HEK293 (cell line): Measurements from ENCODE around the gene S100A1.

Experiments
- CTCF ChIA-PET: fragments of 350-600 bp; formaldehyde crosslinking; extraction: SDS; loops from one replicate; lab custom pipeline; 2021; ENCODE audit warnings: antibody characterized with exemption; lab: Yijun Ruan, JAX
- POLR2A ChIA-PET: fragments of 300-600 bp; formaldehyde crosslinking; extraction: SDS; loops from one replicate; lab custom pipeline; 2020; ENCODE audit warnings: antibody characterized with exemption, inconsistent platforms; lab: Yijun Ruan, JAX
- H3K27ac ChIP-seq: fragments of 200-500 bp; sonication (Bioruptor generic); 2 replicates; pipeline ENCODE4 v1.5.1; 2014; ENCODE audit warnings: low read depth, low read length, control low read depth, inconsistent platforms; ENCODE audit errors: extremely low read depth
- H3K36me3 ChIP-seq, 2 experiments: fragments of 200-500 bp in 1 of 2; sonication (Bioruptor generic) in 1 of 2; 1 replicate in 1 of 2; 2 replicates in 1 of 2; pipeline ENCODE4 v1.5.1; 2014 to 2017; ENCODE audit warnings: inconsistent platforms in 2 of 2, low read length in 2 of 2; ENCODE audit not compliant: control insufficient read depth in 2 of 2, insufficient read depth in 1 of 2
- H3K4me1 ChIP-seq: fragments of 200-500 bp; sonication (Bioruptor generic); 2 replicates; pipeline ENCODE4 v1.5.1; 2014; ENCODE audit warnings: mild to moderate bottlenecking, low read length, inconsistent platforms; ENCODE audit not compliant: control insufficient read depth, insufficient read depth
- H3K4me3 ChIP-seq: 2 replicates; pipeline ENCODE4 v1.5.1; 2011; ENCODE audit warnings: low read depth, mild to moderate bottlenecking, control low read depth, low read length, moderate library complexity
- H3K9me3 ChIP-seq: fragments of 200-500 bp; sonication (Bioruptor generic); 2 replicates; pipeline ENCODE4 v1.5.1; 2014; ENCODE audit warnings: low read depth, low read length, inconsistent platforms; ENCODE audit not compliant: control insufficient read depth, insufficient read depth
- BCL11B ChIP-seq: fragments of 450-650 bp; formaldehyde crosslinking; IDR thresholded peaks from 2 replicates; pipeline ENCODE4 v1.5.1; 2016; ENCODE audit warnings: low read depth, missing biosample characterization, missing genetic modification characterization
- GLIS2 ChIP-seq: fragments of 450-650 bp; formaldehyde crosslinking; IDR thresholded peaks from 2 replicates; pipeline ENCODE4 v1.5.1; 2016; ENCODE audit warnings: missing biosample characterization, missing genetic modification characterization
- KLF17 ChIP-seq: fragments of 450-650 bp; formaldehyde crosslinking; IDR thresholded peaks from 2 replicates; pipeline ENCODE4 v1.5.1; 2016; ENCODE audit warnings: missing biosample characterization, missing genetic modification characterization
- KLF8 ChIP-seq: fragments of 450-650 bp; formaldehyde crosslinking; IDR thresholded peaks from 2 replicates; pipeline ENCODE4 v1.5.1; 2016; ENCODE audit warnings: missing biosample characterization, missing genetic modification characterization
- KLF9 ChIP-seq: fragments of 450-650 bp; formaldehyde crosslinking; IDR thresholded peaks from 2 replicates; pipeline ENCODE4 v1.5.1; 2016; ENCODE audit warnings: missing biosample characterization, missing genetic modification characterization, low read depth
- PBX3 ChIP-seq: sonication (generic); formaldehyde crosslinking; IDR thresholded peaks from 2 replicates; pipeline ENCODE4 v1.8.1; 2022; ENCODE audit warnings: mild to moderate bottlenecking, moderate library complexity, missing genetic modification reagents
- SETDB1 ChIP-seq: IDR thresholded peaks from one replicate; pipeline ENCODE4 v1.6.1; 2017; ENCODE audit warnings: mild to moderate bottlenecking, low read length, moderate library complexity, mixed read lengths; ENCODE audit not compliant: insufficient read length
- WT1 ChIP-seq: fragments of 450-650 bp; formaldehyde crosslinking; IDR thresholded peaks from 2 replicates; pipeline ENCODE4 v1.5.1; 2016; ENCODE audit warnings: missing biosample characterization, missing genetic modification characterization
- ZBTB26 ChIP-seq: fragments of 450-650 bp; formaldehyde crosslinking; optimal IDR thresholded peaks from 2 replicates; pipeline ENCODE3; 2016; ENCODE audit warnings: missing biosample characterization, mild to moderate bottlenecking, missing genetic modification characterization
- ZBTB8A ChIP-seq: fragments of 450-650 bp; formaldehyde crosslinking; IDR thresholded peaks from 2 replicates; pipeline ENCODE4 v1.5.1; 2016; ENCODE audit warnings: missing biosample characterization, missing genetic modification characterization
- ZFHX2 ChIP-seq: fragments of 450-650 bp; formaldehyde crosslinking; conservative IDR thresholded peaks from 2 replicates; pipeline ENCODE4 v1.5.1; 2016; ENCODE audit warnings: missing biosample characterization, missing genetic modification characterization
- ZNF24 ChIP-seq: fragments of 450-650 bp; formaldehyde crosslinking; IDR thresholded peaks from 2 replicates; pipeline ENCODE4 v1.5.1; 2016; ENCODE audit warnings: missing biosample characterization, missing genetic modification characterization
- ZNF302 ChIP-seq: fragments of 450-650 bp; formaldehyde crosslinking; IDR thresholded peaks from 2 replicates; pipeline ENCODE4 v1.5.1; 2016; ENCODE audit warnings: missing biosample characterization, missing genetic modification characterization, low read depth
- ZNF366 ChIP-seq: fragments of 450-650 bp; formaldehyde crosslinking; conservative IDR thresholded peaks from 2 replicates; pipeline ENCODE4 v1.5.1; 2016; ENCODE audit warnings: missing biosample characterization, missing genetic modification characterization
- ZNF555 ChIP-seq: fragments of 450-650 bp; formaldehyde crosslinking; conservative IDR thresholded peaks from 2 replicates; pipeline ENCODE4 v1.5.1; 2017; ENCODE audit warnings: missing biosample characterization, mild to moderate bottlenecking, missing genetic modification characterization, inconsistent platforms
- ZNF600 ChIP-seq: fragments of 450-650 bp; formaldehyde crosslinking; IDR thresholded peaks from 2 replicates; pipeline ENCODE4 v1.5.1; 2016; ENCODE audit warnings: missing biosample characterization, missing genetic modification characterization
- ZNF664 ChIP-seq: fragments of 450-650 bp; formaldehyde crosslinking; IDR thresholded peaks from 2 replicates; pipeline ENCODE4 v1.5.1; 2016; ENCODE audit warnings: missing biosample characterization, missing genetic modification characterization
- TF ChIP-seq, protein P1 (sequence below): fragments of 450-650 bp; formaldehyde crosslinking; IDR thresholded peaks from 2 replicates; pipeline ENCODE4 v1.5.1; 2016; ENCODE audit warnings: missing biosample characterization, missing genetic modification characterization
- TF ChIP-seq, protein P2 (sequence below): fragments of 450-650 bp; formaldehyde crosslinking; conservative IDR thresholded peaks from 2 replicates; pipeline ENCODE4 v1.5.1; 2016; ENCODE audit warnings: low read depth, missing biosample characterization, missing genetic modification characterization

The S100A1 gene

DNA sequence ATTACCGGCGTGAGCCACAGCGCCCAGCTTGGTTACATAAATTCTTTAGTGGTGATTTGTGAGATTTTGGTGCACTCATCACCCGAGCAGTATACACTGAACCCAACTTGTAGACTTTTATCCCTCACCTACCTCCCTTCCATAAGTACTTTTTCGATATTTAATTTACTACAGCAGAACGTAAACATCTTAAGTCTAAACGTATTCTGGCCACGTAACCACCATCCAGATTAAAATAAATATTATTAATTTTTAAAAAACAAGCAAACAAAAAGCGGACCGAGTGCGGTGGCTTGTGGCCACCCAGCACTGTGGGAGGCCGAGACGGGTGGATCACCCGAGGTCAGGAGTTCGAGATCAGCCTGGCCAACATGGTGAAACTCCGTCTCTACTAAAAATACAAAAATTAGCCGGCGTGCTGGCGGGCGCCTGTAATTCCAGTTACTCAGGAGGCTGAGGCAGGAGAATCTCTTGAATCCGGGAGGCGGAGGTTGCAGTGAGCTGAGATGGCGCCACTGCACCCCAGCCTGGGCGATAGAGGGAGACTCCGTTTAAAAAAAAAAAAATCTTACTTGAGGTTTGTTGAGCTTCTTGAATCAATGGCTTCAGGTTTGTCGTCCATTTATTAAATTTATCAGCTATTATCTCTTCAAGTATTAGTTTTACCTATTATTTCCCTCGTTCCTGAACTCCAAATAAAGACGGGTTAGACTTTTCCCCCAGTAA is 43.6 kb downstream of the S100A1 start (continued):
- TF ChIP-seq GLIS2 (tag by site-specific recombination): peak; percentile 65
- TF ChIP-seq ZNF664 (tag by site-specific recombination): peak; percentile 86
- 0 out of 2 replicates have a peak, but pooled peaks have one; percentile 28 for TF ChIP-seq ZNF366
- TF ChIP-seq ZBTB8A (tag by site-specific recombination): peak; percentile 42
- peak; percentile 41 for TF ChIP-seq ZNF600
- TF ChIP-seq, protein P1, sequence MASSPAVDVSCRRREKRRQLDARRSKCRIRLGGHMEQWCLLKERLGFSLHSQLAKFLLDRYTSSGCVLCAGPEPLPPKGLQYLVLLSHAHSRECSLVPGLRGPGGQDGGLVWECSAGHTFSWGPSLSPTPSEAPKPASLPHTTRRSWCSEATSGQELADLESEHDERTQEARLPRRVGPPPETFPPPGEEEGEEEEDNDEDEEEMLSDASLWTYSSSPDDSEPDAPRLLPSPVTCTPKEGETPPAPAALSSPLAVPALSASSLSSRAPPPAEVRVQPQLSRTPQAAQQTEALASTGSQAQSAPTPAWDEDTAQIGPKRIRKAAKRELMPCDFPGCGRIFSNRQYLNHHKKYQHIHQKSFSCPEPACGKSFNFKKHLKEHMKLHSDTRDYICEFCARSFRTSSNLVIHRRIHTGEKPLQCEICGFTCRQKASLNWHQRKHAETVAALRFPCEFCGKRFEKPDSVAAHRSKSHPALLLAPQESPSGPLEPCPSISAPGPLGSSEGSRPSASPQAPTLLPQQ (tag by site-specific recombination): 0 out of 2 replicates have a peak, but pooled peaks have one; percentile 34

- H3K27ac ChIP-seq: no peak overlapping the region
- H3K36me3 ChIP-seq: peaks cover 11 to 18% of the 10 kb centered on the region in 2 experiments; a peak in 2 of 3 replicates
- TF ChIP-seq ZBTB26 (no peak), ZNF302 (no peak), ZNF24 (tag by site-specific recombination) (no peak), BCL11B (no peak), KLF9 (tag by site-specific recombination) (no peak), WT1 (no peak), ZNF366 (no peak), SETDB1 (no peak)
- TF ChIP-seq, all 188 proteins: peak for 0
- ChIA-PET POLR2A (interaction anchor here (1.5 kb wide), 1 partner anchor 54 kb away, joined by 3 read pairs; the partner anchor contains the start of gene INTS3), CTCF (interaction anchor here (0.6 to 1.0 kb wide), 2 partner anchors 78 to 123 kb away, joined by 3 read pairs; no protein-coding TSS in a partner anchor)
- Histone ChIP-seq H3K4me1 (no peaks in the 10 kb centered on the region), H3K4me3 (no peak overlapping the region), H3K9me3 (no peaks in the 10 kb centered on the region)
These were observed 45.3 kb downstream of the S100A1 start for GRCh38 chr1:153673511-153673910.

DNA sequence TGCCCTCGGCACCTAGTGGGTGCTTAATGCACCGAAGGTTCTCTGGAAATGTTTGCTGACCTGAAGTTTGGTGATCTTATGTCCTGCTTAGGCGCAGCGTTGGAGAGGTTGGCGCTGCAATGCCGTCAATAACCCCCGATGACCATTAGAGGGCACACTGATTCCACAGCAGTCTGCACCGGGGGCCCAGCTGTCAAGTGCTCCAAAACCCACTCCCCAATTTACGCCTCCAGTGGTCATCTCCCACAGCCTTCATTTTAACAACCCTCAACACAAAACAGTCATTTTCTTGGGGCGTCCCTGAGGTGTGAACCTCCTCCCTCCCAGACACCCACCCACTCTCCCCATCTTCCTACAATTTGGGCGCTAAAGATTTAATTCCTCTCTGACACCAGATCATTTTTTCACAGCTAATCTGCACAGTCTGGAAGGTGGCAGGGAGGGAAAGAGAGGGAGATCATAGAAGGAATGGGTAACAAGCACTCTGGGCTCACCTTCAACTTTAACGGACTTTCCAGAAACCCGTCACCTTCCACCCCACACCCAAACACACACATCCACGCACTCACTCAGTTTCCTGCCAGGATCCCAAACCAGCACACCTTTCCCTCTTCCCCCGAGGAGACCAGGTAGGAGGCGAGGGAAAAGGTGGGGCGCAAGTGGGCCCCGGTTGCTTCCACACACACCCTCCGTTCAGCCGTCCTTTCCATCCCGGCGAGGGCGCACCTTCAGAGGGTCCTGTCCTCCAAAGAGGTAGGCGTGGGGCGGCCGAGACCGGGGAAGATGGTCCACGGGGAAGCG is 49.7 kb downstream of the S100A1 start:
- no peaks in the 10 kb centered on the region for H3K9me3 ChIP-seq
- H3K27ac ChIP-seq: no peak overlapping the region
- POLR2A ChIA-PET: interaction anchor here (1.3 kb wide), 2 partner anchors 50 to 312 kb away, joined by 5 read pairs; partner anchors contain the start of genes INTS3 and RPS27
- no peaks in the 10 kb centered on the region; the same call in 1 of the 2 replicates for H3K4me1 ChIP-seq
- CTCF ChIA-PET: interaction anchor here (0.6 to 6.0 kb wide), 35 partner anchors 8 to 1593 kb away, joined by 3 to 55 read pairs (median 4); partner anchors contain the start of genes CHTOP, CREB3L4, INTS3 and RAB13
- H3K36me3 ChIP-seq: no peaks in the 10 kb centered on the region
- peak overlapping the region; percentile 42 for H3K4me3 ChIP-seq
- TF ChIP-seq KLF17 (tag by site-specific recombination): no peak
- no peak for TF ChIP-seq PBX3 (CRISPR knock-in tag)
- TF ChIP-seq ZNF555 (tag by site-specific recombination): no peak
- TF ChIP-seq ZFHX2: peak; percentile 92
- TF ChIP-seq, protein P2, sequence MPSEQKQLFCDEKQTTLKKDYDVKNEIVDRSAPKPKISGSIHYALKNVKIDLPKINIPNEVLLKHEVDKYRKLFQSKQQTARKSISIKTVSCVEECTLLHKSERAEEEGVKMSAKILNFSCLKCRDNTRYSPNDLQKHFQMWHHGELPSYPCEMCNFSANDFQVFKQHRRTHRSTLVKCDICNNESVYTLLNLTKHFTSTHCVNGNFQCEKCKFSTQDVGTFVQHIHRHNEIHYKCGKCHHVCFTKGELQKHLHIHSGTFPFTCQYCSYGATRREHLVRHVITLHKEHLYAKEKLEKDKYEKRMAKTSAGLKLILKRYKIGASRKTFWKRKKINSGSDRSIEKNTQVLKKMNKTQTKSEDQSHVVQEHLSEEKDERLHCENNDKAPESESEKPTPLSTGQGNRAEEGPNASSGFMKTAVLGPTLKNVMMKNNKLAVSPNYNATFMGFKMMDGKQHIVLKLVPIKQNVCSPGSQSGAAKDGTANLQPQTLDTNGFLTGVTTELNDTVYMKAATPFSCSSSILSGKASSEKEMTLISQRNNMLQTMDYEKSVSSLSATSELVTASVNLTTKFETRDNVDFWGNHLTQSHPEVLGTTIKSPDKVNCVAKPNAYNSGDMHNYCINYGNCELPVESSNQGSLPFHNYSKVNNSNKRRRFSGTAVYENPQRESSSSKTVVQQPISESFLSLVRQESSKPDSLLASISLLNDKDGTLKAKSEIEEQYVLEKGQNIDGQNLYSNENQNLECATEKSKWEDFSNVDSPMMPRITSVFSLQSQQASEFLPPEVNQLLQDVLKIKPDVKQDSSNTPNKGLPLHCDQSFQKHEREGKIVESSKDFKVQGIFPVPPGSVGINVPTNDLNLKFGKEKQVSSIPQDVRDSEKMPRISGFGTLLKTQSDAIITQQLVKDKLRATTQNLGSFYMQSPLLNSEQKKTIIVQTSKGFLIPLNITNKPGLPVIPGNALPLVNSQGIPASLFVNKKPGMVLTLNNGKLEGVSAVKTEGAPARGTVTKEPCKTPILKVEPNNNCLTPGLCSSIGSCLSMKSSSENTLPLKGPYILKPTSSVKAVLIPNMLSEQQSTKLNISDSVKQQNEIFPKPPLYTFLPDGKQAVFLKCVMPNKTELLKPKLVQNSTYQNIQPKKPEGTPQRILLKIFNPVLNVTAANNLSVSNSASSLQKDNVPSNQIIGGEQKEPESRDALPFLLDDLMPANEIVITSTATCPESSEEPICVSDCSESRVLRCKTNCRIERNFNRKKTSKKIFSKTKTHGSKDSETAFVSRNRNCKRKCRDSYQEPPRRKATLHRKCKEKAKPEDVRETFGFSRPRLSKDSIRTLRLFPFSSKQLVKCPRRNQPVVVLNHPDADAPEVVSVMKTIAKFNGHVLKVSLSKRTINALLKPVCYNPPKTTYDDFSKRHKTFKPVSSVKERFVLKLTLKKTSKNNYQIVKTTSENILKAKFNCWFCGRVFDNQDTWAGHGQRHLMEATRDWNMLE (tag by site-specific recombination): no peak
- peak; percentile 17; the same call in 1 of the 2 replicates for TF ChIP-seq KLF8 (tag by site-specific recombination)
